Measurements from ENCODE around the gene EPC1.
A peak's percentile ranks its signal among the peaks of the same experiment; 100 is the strongest.
"Not testable (repeated sequence)": the region's sequence is repeated elsewhere in the genome, so short reads cannot be mapped to it uniquely, and the experiment has no call there.

Gene EPC1

GRCh38 chr10:32263300-32263699, 83.7 kb downstream of the EPC1 start:
- DNase-seq (ENCODE audit: low spot score in 2 of 2): no peak
- H3K27ac Mint-ChIP-seq: no peak overlapping the region
- H3K9me3 Mint-ChIP-seq: no peaks in the 10 kb centered on the region
- H3K27me3 Mint-ChIP-seq: no peaks in the 10 kb centered on the region
- no peak overlapping the region for H3K4me3 Mint-ChIP-seq
- H3K36me3 Mint-ChIP-seq: peaks cover 9% of the 10 kb centered on the region
- no peak for ATAC-seq (ENCODE audit: low read depth)
- no peaks in the 10 kb centered on the region for H3K4me1 Mint-ChIP-seq

DNA sequence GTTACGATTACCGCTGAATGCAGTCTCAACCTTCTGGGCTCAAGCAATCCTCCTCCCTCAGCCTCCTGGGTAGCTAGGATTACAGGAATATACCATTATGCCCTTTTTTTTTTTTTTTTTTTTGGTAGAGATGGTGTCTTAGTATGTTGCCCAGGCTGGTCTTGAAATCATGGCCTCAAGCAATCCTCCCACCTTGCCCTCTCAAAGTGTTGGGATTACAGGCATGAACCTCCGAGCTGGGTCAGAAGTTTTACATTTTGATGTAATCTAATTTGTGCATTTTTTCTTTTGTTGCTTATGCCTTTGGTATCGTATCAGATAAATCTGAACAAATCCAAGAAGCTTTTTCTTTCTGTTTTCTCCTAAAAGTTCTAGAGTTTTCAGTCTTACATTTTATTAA, 87.4 kb downstream of the EPC1 start:
- H3K4me3 Mint-ChIP-seq: no peak overlapping the region
- no peaks in the 10 kb centered on the region for H3K9me3 Mint-ChIP-seq
- DNase-seq (ENCODE audit: low spot score in 2 of 2) (no peak), ATAC-seq (ENCODE audit: low read depth) (no peak)
- no peak overlapping the region for H3K27ac Mint-ChIP-seq
- no peaks in the 10 kb centered on the region for H3K36me3 Mint-ChIP-seq
- no peaks in the 10 kb centered on the region for H3K27me3 Mint-ChIP-seq
- H3K4me1 Mint-ChIP-seq: peaks cover 5% of the 10 kb centered on the region

- no peak overlapping the region for H3K4me3 Mint-ChIP-seq
Observed at GRCh38 chr10:32256613-32257437, 90.1 kb downstream of the EPC1 start.

GRCh38 chr10:32253821-32254220, 93.1 kb downstream of the EPC1 start:
- H3K4me1 Mint-ChIP-seq: peaks cover 5% of the 10 kb centered on the region
- H3K4me3 Mint-ChIP-seq: no peak overlapping the region
- no peaks in the 10 kb centered on the region for H3K36me3 Mint-ChIP-seq
- H3K27me3 Mint-ChIP-seq: no peaks in the 10 kb centered on the region
- no peak for DNase-seq (ENCODE audit: low spot score in 2 of 2)
- H3K9me3 Mint-ChIP-seq: no peaks in the 10 kb centered on the region
- ATAC-seq (ENCODE audit: low read depth): no peak
- no peak overlapping the region for H3K27ac Mint-ChIP-seq

More at GRCh38 chr10:32256613-32257437, 90.1 kb downstream of the EPC1 start:
- Mint-ChIP-seq H3K36me3 (no peaks in the 10 kb centered on the region), H3K4me1 (peaks cover 5% of the 10 kb centered on the region), H3K9me3 (no peaks in the 10 kb centered on the region), H3K27me3 (no peaks in the 10 kb centered on the region), H3K27ac (peak overlapping the region; percentile 45)
- DNase-seq (ENCODE audit: low spot score in 2 of 2): peak; percentile 58 to 72
- ATAC-seq (ENCODE audit: low read depth): peak; percentile 89

DNA sequence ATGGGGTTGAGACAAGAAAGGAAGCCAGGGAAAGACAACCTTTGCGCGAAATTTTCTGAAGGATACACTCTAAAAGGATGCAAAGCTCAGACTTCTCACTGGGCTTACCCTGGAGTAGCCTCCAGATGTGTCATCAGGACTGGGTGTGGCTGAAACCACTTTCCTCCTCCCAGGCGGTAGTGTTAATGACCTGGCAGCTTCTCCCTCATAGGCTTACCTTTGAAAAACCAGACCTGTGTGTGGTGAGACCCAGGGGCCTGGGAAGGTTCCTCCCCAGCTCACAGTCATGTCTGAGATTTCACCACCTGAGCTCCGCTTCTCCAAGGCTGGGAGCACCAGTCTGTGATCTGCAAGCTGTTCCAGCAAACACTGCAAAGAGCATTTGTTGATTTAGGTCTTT, 93.7 kb downstream of the EPC1 start:
- H3K9me3 Mint-ChIP-seq: no peaks in the 10 kb centered on the region
- no peaks in the 10 kb centered on the region for H3K36me3 Mint-ChIP-seq
- no peak for ATAC-seq (ENCODE audit: low read depth)
- no peak overlapping the region for H3K4me3 Mint-ChIP-seq
- H3K27ac Mint-ChIP-seq: no peak overlapping the region
- no peaks in the 10 kb centered on the region for H3K27me3 Mint-ChIP-seq
- H3K4me1 Mint-ChIP-seq: peaks cover 5% of the 10 kb centered on the region
- no peak for DNase-seq (ENCODE audit: low spot score in 2 of 2)

DNA sequence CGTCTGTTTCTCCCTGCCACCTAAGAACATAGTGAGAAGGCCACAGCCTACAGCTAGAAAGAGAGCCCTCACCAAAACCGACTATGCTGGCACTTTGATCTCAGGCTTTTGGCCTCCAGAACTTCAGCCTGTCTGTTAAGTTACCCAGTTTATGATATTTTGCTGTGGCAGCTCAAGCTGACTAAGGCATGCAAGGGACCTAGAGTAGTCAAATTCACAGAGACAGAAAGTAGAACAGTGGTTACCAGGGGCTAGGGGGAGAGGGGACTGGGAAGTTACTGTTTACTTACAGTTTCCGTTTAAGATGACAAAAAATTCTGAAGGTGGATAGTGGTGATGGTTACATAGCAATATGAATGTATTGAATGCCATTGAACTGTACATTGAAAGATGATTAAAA, 96.5 kb downstream of the EPC1 start:
- H3K4me1 Mint-ChIP-seq; DNase-seq (ENCODE audit: low spot score in 2 of 2); H3K36me3 Mint-ChIP-seq; H3K9me3 Mint-ChIP-seq; H3K27me3 Mint-ChIP-seq; H3K27ac Mint-ChIP-seq; H3K4me3 Mint-ChIP-seq; ATAC-seq (ENCODE audit: low read depth): not testable (repeated sequence)

DNA sequence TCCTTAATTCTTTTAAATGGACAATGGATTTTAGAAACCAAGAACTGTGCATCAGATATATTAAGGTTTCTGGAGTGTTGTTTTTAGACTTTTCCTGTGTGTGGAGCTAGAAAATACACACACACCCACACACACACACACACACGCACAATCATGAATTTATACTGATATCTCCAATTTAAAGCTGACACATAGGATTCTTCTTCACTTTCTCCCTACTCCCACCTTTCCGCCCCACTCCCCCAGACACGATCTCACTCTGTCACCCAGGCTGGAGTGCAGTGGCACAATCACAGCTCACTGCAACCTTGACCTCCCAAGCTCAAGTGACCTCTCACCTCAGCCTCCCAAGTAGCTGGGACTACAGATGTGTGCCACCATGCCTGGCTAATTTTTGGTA, 100.3 kb downstream of the EPC1 start:
- no peak overlapping the region for H3K4me3 Mint-ChIP-seq
- H3K27ac Mint-ChIP-seq: no peak overlapping the region
- peaks cover 10% of the 10 kb centered on the region for H3K27me3 Mint-ChIP-seq
- DNase-seq (ENCODE audit: low spot score in 2 of 2): no peak
- H3K4me1 Mint-ChIP-seq: no peaks in the 10 kb centered on the region
- H3K9me3 Mint-ChIP-seq: no peaks in the 10 kb centered on the region
- ATAC-seq (ENCODE audit: low read depth): no peak
- H3K36me3 Mint-ChIP-seq: no peaks in the 10 kb centered on the region

GRCh38 chr10:32245760-32246159, 101.2 kb downstream of the EPC1 start:
- Mint-ChIP-seq H3K4me3 (no peak overlapping the region), H3K27me3 (peaks cover 10% of the 10 kb centered on the region), H3K4me1 (no peaks in the 10 kb centered on the region), H3K27ac (no peak overlapping the region), H3K36me3 (peaks cover 1% of the 10 kb centered on the region), H3K9me3 (no peaks in the 10 kb centered on the region)
- DNase-seq (ENCODE audit: low spot score in 2 of 2) (no peak), ATAC-seq (ENCODE audit: low read depth) (no peak)

GRCh38 chr10:32244421-32245207, 102.3 kb downstream of the EPC1 start:
- ATAC-seq (ENCODE audit: low read depth): no peak
- DNase-seq (ENCODE audit: low spot score in 2 of 2): no peak
- Mint-ChIP-seq H3K27ac (no peak overlapping the region), H3K27me3 (peaks cover 10% of the 10 kb centered on the region), H3K4me1 (no peaks in the 10 kb centered on the region), H3K4me3 (no peak overlapping the region), H3K36me3 (peaks cover 1% of the 10 kb centered on the region), H3K9me3 (no peaks in the 10 kb centered on the region)

DNA sequence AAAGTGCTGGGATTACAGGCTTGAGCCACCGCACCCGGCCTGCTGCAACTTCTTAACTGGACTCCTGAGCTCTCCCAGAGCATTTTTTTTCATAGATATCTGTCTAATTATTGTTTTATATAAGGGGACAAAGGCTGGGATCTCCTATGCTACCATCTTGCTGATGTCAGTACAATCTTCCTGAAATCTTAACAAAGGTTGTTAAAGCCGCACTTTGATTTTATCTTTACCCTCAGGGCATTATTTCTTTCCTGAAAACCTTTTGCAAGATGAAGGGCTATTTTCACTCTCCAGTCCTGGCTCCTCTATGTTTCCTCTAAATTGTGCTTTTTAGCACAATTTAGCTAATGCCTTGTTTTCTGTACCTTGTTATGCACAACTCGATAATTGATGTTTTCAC, 102.9 kb downstream of the EPC1 start:
- no peak overlapping the region for H3K27ac Mint-ChIP-seq
- no peaks in the 10 kb centered on the region for H3K9me3 Mint-ChIP-seq
- H3K4me3 Mint-ChIP-seq: no peak overlapping the region
- H3K4me1 Mint-ChIP-seq: no peaks in the 10 kb centered on the region
- DNase-seq (ENCODE audit: low spot score in 2 of 2) (no peak), ATAC-seq (ENCODE audit: low read depth) (no peak)
- H3K36me3 Mint-ChIP-seq: peaks cover 1% of the 10 kb centered on the region
- H3K27me3 Mint-ChIP-seq: peaks cover 10% of the 10 kb centered on the region

DNA sequence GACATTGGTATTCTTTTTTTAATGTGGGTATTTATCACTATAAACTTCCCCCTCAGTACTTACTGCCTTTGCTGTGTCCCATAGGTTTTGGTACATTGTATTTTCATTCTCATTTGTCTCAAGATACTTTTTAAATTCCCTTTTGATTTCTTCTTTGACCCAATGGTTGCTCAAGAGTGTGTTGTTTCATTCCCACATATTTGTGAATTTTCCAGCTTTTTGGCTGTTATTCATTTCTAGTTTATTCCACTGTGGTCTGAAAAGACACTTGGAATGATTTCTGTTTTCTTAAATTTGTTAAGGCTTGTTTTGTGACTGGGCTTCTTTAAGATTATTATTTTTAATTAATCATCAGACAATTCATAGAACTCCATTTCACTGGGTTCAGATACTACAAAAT, 105.0 kb downstream of the EPC1 start:
- Mint-ChIP-seq H3K36me3 (peaks cover 1% of the 10 kb centered on the region), H3K27ac (no peak overlapping the region), H3K4me1 (no peaks in the 10 kb centered on the region), H3K9me3 (no peaks in the 10 kb centered on the region), H3K27me3 (peaks cover 10% of the 10 kb centered on the region), H3K4me3 (no peak overlapping the region)
- DNase-seq (ENCODE audit: low spot score in 2 of 2) (no peak), ATAC-seq (ENCODE audit: low read depth) (no peak)

DNA sequence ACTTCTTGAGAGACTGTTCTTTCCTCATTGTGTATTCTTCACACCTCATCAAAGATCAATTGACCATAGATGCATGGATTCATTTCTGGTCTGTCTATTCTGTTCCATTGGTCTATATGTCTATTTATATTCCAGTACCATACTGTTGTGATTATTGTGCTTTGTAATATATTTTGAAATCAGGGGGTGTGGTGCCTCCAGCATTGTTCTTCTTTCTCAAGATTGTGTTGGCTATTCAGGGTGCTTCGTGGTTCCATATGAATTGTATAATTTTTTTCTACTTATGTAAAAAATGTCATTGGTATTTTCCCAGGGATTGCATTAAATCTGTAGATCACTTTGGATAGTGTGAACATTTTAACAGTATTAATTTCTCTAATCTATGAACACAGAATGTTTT, 106.5 kb downstream of the EPC1 start:
- Mint-ChIP-seq H3K4me1 (no peaks in the 10 kb centered on the region), H3K27ac (no peak overlapping the region), H3K9me3 (no peaks in the 10 kb centered on the region), H3K27me3 (peaks cover 4% of the 10 kb centered on the region), H3K4me3 (no peak overlapping the region), H3K36me3 (peaks cover 1% of the 10 kb centered on the region)
- no peak for DNase-seq (ENCODE audit: low spot score in 2 of 2)
- ATAC-seq (ENCODE audit: low read depth): no peak

- H3K4me1 Mint-ChIP-seq: no peaks in the 10 kb centered on the region
- H3K9me3 Mint-ChIP-seq: no peaks in the 10 kb centered on the region
- H3K36me3 Mint-ChIP-seq: peaks cover 1% of the 10 kb centered on the region
- peaks cover 2% of the 10 kb centered on the region for H3K27me3 Mint-ChIP-seq
- no peak for ATAC-seq (ENCODE audit: low read depth)
- no peak overlapping the region for H3K27ac Mint-ChIP-seq
- no peak for DNase-seq (ENCODE audit: low spot score in 2 of 2)
- H3K4me3 Mint-ChIP-seq: no peak overlapping the region
Observed at GRCh38 chr10:32239769-32240168, 107.2 kb downstream of the EPC1 start.

DNA sequence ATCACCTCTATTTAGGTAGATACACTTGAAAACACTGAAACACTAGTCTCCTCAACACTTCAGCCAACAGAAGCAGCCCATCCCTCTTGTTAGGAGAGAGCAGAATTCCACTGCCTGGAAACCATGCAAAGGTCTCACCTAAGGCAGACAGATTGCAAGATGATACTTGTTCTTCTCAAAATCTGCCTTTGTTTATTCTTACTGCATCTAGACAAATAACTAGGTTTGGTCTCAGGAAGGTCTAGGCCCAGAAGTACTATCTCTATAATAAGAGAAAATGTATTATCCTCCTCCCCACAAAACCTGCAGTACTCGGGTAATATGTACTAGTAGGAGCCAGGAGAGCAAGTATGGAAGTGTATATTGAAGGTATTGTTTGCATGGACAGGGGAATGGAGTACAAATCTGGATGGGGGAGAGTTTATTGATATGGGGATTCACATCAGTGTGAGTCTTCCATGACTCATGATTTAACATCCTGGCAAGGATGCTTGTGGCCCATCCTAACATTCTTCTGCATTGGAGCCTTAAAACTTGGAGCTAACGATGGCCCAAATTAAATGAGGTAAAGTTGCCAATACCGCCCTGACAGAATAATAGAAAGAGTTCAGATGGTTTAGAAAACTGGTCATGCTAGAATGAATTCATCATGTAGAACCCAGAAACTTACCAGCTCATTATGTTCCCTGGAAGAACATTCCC, 109.2 kb downstream of the EPC1 start:
- no peaks in the 10 kb centered on the region for H3K4me1 Mint-ChIP-seq
- H3K27ac Mint-ChIP-seq: no peak overlapping the region
- H3K36me3 Mint-ChIP-seq: peaks cover 1% of the 10 kb centered on the region
- H3K9me3 Mint-ChIP-seq: no peaks in the 10 kb centered on the region
- DNase-seq (ENCODE audit: low spot score in 2 of 2): no peak
- H3K27me3 Mint-ChIP-seq: no peaks in the 10 kb centered on the region
- ATAC-seq (ENCODE audit: low read depth): no peak
- H3K4me3 Mint-ChIP-seq: no peak overlapping the region

All from memory B cell (primary cell).